Effector CD4-positive, alpha-beta T cell (primary cell): ENCODE data around the gene PLD6.
"Not testable (repeated sequence)": the region's sequence is repeated elsewhere in the genome, so short reads cannot be mapped to it uniquely, and the experiment has no call there.

Source experiments
- DNase-seq: peaks from one replicate; pipeline ENCODE4 v3.0.0-alpha.2; 2020

The PLD6 gene

GRCh38 chr17:17198281-17198680 lies 7.9 kb downstream of the PLD6 start:
- DNase-seq, result no peak

DNA sequence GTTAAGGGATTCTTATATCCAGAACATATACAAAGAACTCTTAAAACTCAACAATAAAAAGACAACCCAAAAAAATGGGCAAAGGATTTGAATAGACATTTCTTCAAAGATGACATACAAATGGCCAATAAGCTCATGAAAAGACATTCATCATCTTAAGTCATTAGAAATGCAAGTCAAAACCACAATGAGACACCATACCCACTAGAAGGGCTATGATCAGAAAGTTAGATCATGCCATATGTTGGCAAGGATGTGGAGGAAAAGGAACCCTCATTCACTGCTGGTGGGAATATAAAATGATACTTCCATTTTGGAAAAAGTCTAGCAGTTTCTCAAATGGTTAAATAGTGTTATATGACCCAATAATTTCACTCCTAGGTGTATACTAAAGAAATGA lies 9.4 kb downstream of the PLD6 start:
- DNase-seq, result no peak

DNA sequence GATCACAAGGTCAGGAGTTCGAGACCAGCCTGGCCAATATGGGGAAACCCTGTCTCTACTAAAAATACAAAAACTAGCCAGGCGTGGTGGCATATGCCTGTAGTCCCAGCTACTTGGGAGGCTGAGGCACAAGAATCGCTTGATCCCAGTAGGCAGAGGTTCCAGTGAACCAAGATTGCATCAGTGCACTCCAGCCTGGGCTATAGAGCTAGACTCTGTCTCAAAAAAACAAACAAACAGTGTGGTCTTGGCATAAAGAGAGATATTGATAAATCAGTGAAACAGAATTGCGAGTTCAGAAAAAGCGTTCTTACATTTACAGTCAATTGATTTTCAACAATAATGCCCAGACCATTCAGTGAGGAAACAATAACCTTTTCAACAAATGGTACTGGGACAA lies 10.7 kb downstream of the PLD6 start:
- DNase-seq, result not testable (repeated sequence)

- no peak for DNase-seq
Measured at GRCh38 chr17:17191961-17192381, 14.2 kb downstream of the PLD6 start.

DNA sequence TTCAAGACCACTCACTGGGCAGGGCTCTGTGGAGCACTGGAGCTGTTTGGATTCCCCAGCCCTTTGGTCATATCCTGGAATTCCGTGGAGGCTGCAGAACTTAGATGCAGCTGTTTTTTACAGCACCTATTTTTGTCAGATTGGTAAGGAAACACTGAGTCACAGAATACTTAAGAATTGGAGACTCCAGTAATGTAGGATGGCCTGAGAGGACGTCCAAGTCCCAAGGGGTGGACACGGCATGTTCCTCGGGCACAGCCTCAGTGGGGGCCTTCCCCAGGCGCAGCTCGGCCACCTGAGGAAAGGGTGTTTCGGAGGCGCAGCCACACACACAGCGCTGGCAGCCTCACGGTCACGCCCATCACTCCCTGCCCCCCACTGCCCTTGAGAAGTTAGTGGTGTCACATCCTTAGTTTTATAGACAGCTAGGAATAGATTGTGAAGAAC lies 14.8 kb downstream of the PLD6 start:
- DNase-seq, result no peak

DNA sequence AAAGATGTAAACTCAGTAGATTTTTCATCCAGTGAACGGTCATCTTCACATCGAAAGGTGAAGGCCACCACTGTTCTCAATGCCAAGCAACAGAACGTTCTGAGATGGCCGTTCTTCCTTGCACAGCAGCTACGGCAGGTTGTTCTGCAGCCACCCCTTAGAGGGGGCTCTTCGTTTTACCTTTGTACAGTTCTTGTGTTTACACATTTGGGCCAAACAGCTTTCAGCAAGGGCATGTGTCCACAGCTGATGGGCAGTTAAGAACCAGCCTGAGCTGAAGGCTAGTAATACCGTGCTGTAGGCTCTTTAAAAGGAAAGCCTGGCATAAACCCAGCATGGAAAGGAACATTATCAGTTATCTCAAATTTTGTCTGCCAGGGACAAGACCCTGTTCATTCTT lies 15.9 kb downstream of the PLD6 start:
- DNase-seq, result no peak

GRCh38 chr17:17189559-17189958 lies 16.6 kb downstream of the PLD6 start:
- no peak for DNase-seq

- no peak for DNase-seq
Measured at GRCh38 chr17:17188586-17188985, 17.5 kb downstream of the PLD6 start.

GRCh38 chr17:17186551-17187505 lies 19.3 kb downstream of the PLD6 start:
- no peak for DNase-seq

- DNase-seq, result no peak
Measured at GRCh38 chr17:17186051-17186450, 20.1 kb downstream of the PLD6 start.

GRCh38 chr17:17184985-17185757 lies 21.0 kb downstream of the PLD6 start:
- DNase-seq, result not testable (repeated sequence)

- DNase-seq, result no peak
Measured at GRCh38 chr17:17183744-17184143, 22.4 kb downstream of the PLD6 start.

DNA sequence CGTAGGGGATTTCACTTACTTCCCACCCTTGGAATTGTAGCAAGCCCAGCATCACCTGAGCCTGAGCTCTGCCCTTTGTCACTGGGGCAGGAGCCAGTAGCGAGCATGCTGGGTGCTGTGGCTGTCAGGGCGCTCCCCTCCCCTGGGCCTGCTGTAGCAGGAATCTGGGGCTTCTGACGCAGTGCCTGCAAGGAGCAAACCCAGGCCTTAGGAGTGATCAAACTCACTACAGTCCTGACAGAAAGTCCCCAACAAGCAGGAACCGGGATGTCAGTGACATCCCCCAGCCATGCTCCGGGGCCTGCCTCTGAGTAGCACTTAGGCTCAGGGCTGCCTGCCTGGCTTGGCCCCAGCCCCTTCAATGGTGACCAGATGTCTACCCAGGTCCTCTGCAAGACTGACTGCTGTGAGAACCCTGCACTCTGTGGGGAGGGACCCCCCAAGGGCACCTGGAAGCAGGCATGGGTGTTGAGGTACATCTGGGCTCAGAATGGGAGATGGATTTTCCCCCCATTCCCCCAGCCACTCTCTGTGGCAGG lies 23.5 kb downstream of the PLD6 start:
- DNase-seq, result no peak

DNA sequence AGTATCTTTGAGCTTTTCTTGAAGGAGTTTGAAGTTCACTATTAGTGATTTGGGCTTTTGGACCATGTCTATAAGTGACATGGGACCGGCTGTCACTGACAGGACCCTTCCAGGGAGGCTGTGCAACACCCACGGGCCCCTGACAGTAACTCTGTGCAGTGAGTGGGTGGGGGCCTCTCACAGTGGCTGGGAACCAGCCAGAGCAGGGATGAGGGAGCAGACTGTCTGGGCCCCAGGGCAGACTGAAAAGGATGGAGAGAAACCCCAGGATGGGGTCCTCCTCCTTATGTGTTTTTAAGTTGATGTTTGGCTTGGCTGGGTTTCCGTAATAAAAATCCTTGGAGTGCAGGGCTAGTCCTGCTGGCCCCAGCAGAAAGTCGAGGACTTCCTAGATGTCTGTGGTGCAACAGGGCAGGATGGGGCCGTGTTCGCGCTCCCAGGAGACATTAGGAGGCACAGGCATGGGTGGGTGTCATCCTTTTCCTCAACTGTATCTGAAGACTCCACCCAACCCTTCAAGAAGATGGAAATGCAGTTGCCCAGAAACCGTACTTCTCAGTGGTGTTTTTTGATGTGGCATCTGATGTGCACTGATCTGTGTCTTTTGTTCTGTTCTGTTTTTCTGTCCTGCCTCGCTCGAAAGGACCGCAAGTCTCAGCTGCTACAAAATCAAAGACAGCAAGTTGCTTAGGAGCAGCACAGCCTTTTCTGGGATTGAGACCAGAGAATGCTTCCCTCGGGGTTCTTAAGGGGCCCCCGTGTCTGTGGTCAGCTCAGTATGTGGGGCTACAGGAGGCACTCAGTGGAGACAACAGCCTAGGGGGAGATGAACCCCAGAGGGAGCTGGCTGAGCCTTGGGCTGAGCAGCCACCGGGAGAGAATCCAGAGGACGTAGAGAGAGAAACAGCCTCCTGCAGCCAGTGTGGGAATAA lies 24.2 kb downstream of the PLD6 start:
- no peak for DNase-seq

- DNase-seq, result no peak
Measured at GRCh38 chr17:17180741-17181525, 25.2 kb downstream of the PLD6 start.

GRCh38 chr17:17180141-17180603 lies 26.0 kb downstream of the PLD6 start:
- no peak for DNase-seq

DNA sequence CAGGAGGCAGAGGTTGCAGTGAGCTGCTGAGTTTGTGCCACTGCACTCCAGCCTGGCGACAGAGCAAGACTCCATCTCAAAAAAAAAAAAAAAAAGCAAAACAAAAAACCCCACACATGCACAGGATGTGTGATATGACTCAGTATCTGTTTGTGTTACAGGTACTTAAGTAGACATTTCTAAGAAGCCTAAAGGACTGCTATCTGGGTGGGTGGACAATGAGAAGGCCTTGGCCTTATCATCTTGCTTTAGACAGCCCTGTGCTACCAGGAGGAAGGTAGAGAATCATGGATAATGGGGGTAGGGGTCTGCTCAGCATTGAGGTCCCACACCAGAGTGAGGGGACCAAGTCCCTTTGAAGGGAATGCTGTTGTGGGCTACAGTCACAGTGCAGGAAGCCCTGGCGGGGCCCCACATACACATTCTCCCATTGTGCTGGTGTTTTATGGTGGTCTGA lies 26.7 kb downstream of the PLD6 start:
- DNase-seq, result no peak

- no peak for DNase-seq
Measured at GRCh38 chr17:17177176-17177575, 29.0 kb downstream of the PLD6 start.

DNA sequence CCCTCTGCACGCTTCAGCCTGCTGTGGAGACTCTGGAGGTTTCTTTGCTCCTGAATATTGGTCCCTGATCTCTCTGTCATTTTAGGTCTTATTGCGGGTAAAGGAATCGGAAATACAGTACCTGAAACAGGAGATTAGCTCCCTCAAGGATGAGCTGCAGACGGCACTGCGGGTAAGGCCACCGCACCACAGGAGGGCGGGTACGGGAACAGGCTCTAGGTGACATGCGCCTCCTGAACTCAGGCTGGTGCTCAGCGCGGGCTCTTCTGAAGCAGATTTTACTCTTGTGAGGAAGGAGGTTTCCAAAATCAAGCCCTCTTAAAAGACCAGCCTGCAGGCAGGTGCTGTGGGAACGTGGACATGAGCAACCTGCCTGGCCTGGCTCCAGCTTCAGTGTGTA lies 29.8 kb downstream of the PLD6 start:
- DNase-seq, result no peak

DNA sequence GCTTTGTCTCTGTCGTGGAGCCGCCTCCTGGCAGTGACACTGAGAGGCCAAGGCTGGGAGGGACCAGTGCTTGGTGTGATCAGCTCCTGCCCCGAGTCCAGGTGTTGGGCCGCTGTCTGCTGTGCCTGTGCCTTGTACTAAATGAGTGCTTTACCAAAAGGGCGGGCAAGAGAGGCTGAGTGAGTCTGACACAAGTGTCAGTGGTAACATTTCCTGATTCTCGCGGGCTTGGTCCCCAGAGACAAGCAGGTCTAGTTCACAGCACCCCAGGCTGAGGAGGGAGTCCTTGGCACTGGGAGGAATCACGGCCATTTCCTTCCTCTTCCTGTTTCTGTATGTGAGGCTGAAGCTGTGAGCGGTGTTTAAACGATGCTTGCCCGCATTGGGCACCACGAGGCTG lies 30.2 kb downstream of the PLD6 start:
- DNase-seq, result no peak

- no peak for DNase-seq
Measured at GRCh38 chr17:17175340-17175739, 30.8 kb downstream of the PLD6 start.
